HCEC 1CT (cell line): ENCODE measurements around the gene LRRC4C.

ENCODE experiments used
- DNase-seq: peaks from one replicate; pipeline ENCODE4 v3.0.0-alpha.2; 2017

The LRRC4C gene

GRCh38 chr11:40139066-40139465 lies 1320.4 kb downstream of the LRRC4C start:
- no peak for DNase-seq

DNA sequence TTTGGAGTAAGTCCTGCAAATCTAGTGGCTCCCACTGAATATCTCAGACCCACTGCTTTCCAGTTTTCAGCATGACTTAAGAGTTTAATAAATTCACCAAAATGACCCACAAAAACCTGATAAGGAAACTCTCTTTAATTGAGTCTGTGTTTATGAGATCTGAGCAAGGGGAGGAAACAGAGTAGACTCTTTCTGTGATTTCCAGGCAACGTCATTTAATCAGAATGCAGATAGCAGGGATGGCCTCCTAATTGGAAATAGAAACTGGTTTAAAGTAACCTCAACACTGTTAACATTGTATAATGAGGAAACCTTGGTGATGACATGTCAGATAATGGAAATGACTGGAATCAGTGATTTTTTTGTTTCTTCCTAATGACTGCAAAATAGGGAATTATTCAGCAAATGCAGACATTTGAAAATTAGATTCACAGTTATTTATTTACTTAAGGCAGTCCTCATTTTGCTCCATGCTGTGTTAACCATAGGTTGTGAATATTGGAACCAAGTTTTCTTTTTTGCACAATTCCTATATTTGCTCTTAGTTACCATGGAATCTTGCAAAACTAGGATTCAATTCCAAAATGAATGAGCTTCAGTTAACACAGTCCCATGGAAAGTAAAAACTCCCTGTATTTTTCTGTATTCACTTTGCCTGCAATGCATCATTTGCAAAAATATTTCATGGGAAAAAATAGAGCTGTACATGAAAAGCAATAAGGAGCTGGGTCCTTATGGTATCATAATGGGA lies 1324.5 kb downstream of the LRRC4C start:
- no peak for DNase-seq

DNA sequence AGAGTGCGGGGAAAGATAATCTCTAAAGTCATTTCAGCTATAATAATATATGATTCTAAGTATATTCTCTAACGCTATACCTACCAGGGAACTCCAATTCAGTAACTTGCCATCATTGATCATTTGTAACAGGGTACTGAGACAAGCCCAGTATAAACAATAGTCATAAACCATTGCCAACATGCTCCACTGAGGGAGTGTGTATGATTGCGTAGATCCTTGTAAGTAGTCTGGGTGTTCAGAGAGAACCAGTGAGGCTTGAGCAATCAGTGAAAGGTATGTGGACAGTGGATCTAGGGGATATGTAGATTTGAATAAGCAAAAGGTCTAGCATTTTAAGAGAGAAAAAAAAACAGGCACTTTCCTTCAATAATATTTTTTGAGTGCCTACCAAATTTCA lies 1326.0 kb downstream of the LRRC4C start:
- no peak for DNase-seq

- no peak for DNase-seq
These were observed 1326.5 kb downstream of the LRRC4C start for GRCh38 chr11:40132912-40133311.

DNA sequence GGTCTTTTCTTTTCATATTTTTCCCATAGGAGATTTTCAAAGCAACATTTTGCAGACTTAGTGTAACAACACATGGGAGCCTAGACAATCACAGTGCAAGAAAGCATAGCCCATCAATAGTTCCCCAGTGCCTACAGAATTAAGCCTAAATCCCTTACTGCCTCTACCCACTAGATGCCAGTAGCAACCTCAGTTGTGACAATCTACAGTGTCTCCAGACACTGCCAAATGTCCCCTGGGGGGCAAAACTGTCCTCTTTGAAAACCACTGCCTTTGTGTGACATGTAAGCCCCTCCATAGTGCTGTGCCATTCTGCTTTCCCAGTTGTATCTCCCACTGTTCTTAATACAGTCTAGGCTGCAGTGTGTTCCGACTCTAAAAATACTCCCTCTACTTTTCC lies 1329.0 kb downstream of the LRRC4C start:
- no peak for DNase-seq

DNA sequence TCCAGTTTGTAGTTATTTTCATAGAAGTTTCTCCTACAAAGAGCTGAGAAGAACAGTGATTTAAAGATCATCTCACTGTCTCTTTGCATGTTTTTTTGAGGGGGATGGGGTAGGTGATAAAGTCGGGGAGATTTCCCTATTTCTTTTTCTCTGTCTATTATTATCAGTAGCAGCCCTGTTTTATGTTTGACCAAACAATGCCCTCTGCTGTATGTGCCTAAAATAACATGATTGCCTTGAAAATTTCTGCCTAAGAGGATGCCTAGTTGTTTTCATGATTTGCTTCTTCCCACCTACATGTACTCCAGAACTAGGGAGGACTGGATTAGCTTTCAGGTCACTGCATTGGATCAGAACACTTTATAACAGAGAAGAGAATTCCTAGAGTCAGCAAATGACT lies 1330.2 kb downstream of the LRRC4C start:
- DNase-seq = no peak

GRCh38 chr11:40125054-40125453 lies 1334.4 kb downstream of the LRRC4C start:
- no peak for DNase-seq

- DNase-seq = no peak
These were observed 1339.8 kb downstream of the LRRC4C start for GRCh38 chr11:40119661-40120060.

DNA sequence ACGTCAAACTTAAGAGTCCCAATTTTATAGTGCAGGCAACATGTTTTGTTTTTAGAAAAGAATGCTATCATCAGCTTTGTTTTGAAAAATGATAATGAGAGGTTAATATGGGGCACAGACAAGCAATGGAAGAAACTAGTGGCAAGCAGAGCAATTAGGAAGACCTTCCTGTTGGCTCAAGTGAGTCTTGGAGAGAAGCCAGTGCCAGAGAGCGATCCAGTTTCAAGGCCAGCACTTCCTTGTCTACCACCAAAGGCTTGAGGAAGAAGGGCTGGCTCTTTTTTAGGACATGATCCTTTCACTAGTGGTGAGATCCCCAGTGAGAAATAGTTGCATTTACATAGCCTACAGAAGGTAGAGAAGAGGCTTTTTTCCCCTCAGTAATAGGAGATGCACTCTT lies 1340.7 kb downstream of the LRRC4C start:
- no peak for DNase-seq

GRCh38 chr11:40118026-40118425 lies 1341.4 kb downstream of the LRRC4C start:
- DNase-seq = no peak

DNA sequence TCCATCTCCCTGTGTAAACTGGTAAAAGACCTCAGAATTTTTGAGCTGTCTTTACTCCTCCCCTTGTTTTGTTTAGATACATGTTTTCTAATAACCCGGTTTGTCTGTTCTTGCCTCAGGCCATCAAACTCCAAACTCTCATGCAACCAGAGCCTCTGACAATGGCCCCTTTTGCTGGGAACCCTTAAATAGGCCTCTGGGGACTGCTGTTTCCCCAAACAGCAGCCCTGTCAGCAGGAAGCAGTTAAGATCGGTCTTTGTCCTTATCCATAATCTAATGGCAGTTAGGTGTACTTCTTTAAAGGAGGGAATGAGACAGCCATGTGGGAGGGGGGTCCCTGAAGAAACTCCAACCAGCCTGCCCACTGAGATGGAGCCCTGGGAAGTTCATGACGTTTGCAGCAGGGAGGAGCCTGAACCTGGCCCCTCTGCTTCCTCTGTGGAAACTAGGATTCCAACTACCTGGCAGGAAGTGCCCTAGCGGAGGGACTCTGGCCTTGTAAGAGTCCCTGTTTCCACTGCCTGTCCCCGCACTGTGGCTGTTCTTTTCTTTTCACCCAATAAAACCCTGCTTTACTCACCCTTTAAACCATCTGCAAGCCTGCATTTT lies 1354.4 kb downstream of the LRRC4C start:
- no peak for DNase-seq

GRCh38 chr11:40100781-40101180 lies 1358.7 kb downstream of the LRRC4C start:
- DNase-seq = no peak

- DNase-seq = no peak
These were observed 1359.3 kb downstream of the LRRC4C start for GRCh38 chr11:40100162-40100553.

- no peak for DNase-seq
These were observed 1359.9 kb downstream of the LRRC4C start for GRCh38 chr11:40099426-40100161.

GRCh38 chr11:40095446-40095845 lies 1364.0 kb downstream of the LRRC4C start:
- no peak for DNase-seq

DNA sequence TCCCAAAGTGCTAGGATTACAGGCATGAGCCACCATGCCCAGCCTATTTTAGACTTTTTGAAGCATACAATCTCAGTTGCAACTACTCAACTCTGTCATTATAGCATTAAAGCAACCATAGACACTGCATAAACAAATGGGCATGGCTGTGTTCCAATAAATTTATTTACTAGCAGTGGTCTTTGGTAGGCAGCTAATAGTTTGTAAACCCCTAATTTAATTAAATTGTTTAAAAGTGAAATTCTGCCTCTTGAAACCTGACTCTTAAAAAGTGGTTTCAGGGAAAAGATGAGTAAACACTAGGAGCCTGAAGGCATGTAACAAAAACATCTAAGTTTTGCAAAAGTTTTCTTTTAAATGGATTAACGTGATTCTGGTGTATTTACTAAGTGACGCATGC lies 1364.5 kb downstream of the LRRC4C start:
- DNase-seq = no peak

GRCh38 chr11:40080434-40080833 lies 1379.0 kb downstream of the LRRC4C start:
- DNase-seq = no peak
